ENCODE data around the gene ATP6AP1. TPM values are rescaled to one million over a fixed set of nuclear protein-coding genes. Genes with fewer than 3 reads are reported as not detected.

The ATP6AP1 gene
- total RNA-seq, 6 donors from 2014 or later: 70.3 to 183 (median 108) TPM

DNA sequence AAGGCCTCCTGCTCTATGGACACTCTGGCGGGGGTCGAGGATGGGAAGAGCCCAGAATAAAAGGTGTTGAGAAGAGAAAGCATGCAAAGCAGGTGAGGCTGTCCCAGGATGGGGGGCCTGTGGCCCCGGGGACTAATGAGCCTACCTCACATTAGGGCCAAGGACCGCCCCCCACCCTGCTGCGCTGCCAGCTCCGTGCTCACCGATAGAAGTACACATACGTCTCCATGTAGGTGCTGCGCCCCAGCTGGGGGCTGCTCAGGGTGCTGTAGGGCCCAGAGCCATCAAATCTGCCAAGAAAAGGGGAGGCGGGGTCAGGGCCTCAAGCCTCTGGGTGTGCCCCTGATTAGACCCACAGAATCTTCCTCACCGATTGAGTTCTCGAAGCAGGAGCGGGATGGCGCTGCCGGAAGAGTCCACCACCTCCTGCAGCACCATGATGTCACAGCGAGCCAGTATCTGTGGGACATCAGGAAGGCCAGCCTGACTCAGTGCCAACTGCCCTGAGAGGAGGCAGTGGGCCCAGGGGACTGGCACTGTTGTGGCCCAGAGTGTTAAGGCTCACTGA lies 23.8 kb upstream of the ATP6AP1 start:
- Histone ChIP-seq H3K27me3 (no peaks in the 10 kb centered on the region), H3K36me3 (peaks cover 0 to 27% (median 11%) of the 10 kb centered on the region in 4 donors), H3K27ac (no peak overlapping the region), H3K9me3 (no peaks in the 10 kb centered on the region), H3K4me3 (no peak overlapping the region), H3K4me1 (peaks cover 5 to 18% (median 7%) of the 10 kb centered on the region in 4 donors)
- 94 to 95% methylated on average over 4 to 16 of the region's 16 CpGs for WGBS, 2 donors
- no peak for DNase-seq
- TF ChIP-seq POLR2A (IDR thresholded peaks at IDR 0.05): no peak
- TF ChIP-seq POLR2AphosphoS5 (IDR thresholded peaks at IDR 0.05): no peak
- TF ChIP-seq, protein P1, sequence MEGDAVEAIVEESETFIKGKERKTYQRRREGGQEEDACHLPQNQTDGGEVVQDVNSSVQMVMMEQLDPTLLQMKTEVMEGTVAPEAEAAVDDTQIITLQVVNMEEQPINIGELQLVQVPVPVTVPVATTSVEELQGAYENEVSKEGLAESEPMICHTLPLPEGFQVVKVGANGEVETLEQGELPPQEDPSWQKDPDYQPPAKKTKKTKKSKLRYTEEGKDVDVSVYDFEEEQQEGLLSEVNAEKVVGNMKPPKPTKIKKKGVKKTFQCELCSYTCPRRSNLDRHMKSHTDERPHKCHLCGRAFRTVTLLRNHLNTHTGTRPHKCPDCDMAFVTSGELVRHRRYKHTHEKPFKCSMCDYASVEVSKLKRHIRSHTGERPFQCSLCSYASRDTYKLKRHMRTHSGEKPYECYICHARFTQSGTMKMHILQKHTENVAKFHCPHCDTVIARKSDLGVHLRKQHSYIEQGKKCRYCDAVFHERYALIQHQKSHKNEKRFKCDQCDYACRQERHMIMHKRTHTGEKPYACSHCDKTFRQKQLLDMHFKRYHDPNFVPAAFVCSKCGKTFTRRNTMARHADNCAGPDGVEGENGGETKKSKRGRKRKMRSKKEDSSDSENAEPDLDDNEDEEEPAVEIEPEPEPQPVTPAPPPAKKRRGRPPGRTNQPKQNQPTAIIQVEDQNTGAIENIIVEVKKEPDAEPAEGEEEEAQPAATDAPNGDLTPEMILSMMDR (IDR thresholded peaks at IDR 0.05): no peak
- no peak for TF ChIP-seq EP300 (IDR thresholded peaks at IDR 0.05)
- no peak for ATAC-seq (ENCODE audit: low FRiP score in 2 of 2)

DNA sequence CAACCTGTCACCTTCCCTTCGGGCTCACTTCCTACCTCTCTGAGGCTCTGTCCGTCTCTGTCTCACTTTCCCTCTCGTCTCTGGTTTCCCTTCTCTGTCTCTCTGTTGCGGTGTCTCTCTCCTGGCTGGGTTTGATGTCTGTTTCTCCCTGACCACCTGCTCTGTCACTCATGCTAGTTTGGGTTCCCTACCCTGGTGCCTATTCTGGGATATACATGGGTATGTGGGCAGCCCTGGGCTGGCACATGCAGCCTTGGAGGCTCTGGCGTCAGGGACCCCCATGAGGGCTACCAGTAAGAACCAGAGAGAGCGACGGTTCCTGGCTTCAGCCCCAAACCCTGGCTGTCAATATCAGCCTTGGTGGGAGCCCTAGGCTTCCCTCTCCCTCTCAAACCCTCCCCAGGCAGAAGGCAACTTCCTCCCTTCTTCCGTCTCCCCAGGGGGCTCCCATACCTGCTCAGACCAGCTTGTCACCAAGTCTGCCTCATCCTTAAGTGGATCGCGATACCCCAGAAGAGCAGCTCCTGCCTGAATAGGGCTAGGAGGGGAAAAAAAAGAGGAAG lies 19.7 kb upstream of the ATP6AP1 start:
- DNase-seq (no peak), ATAC-seq (ENCODE audit: low FRiP score in 2 of 2) (no peak)
- no peak for TF ChIP-seq EP300 (IDR thresholded peaks at IDR 0.05)
- no peak for TF ChIP-seq POLR2AphosphoS5 (IDR thresholded peaks at IDR 0.05)
- TF ChIP-seq, protein P1 (IDR thresholded peaks at IDR 0.05): no peak
- no peak for TF ChIP-seq POLR2A (IDR thresholded peaks at IDR 0.05)
- WGBS, 2 donors: 44% methylated on average over 6 to 10 of the region's 10 CpGs
- Histone ChIP-seq H3K4me1 (peaks cover 7 to 25% (median 10%) of the 10 kb centered on the region in 4 donors), H3K36me3 (no peaks in the 10 kb centered on the region), H3K27me3 (no peaks in the 10 kb centered on the region), H3K27ac (peak overlapping the region; percentile 73 to 87 (median 86)), H3K9me3 (no peaks in the 10 kb centered on the region), H3K4me3 (peak overlapping the region; percentile 19 to 52 (median 37))

DNA sequence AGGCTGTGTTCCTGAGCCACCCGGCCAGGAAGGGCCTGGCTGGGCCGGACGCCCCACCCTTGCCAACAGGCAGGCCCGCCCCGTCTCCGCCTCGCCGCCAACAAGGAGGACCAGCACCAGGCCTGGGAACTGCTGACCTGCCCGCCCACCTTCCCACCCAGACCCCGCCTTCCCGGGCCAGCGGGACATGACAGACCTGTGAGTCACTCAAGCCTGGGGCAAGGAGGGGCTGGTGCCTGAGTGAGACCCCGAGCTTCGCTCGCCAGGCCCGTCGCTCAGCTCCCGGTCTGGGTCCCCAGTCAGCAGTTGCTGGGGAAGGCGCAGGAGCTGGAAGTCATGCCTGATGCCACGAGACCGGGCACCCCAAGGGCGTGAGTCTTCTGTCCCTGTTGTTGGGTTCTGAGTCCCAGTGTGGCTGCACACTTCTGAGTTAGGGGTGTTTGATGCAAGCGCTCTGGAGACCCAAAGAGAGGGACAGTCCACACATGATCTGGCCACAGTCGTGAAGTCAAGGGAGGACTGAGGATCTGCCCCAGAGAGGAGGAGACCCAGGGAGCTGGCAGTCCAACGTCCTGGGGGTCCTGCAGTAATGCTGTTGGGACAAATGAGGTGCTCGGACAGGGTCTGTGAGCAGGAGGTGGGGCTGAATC lies 19.1 kb upstream of the ATP6AP1 start, which contains the start of gene DNASE1L1:
Gene DNASE1L1, minus strand, starts transcription at position 33 of the 650 bp plus-strand sequence. CDS start 3,686 bp downstream, outside the sequence.
- peak within 1 kb of the TSS; percentile 73 to 87 (median 86) for H3K27ac ChIP-seq
- TF ChIP-seq, protein P1 (IDR thresholded peaks at IDR 0.05): no peak
- TF ChIP-seq POLR2A (IDR thresholded peaks at IDR 0.05): peak in 1 of 4 donors; percentile 45
- peak; percentile 14 to 64 for TF ChIP-seq POLR2AphosphoS5 (IDR thresholded peaks at IDR 0.05)
- TF ChIP-seq EP300 (IDR thresholded peaks at IDR 0.05): peak in 1 of 4 donors; percentile 16

DNA sequence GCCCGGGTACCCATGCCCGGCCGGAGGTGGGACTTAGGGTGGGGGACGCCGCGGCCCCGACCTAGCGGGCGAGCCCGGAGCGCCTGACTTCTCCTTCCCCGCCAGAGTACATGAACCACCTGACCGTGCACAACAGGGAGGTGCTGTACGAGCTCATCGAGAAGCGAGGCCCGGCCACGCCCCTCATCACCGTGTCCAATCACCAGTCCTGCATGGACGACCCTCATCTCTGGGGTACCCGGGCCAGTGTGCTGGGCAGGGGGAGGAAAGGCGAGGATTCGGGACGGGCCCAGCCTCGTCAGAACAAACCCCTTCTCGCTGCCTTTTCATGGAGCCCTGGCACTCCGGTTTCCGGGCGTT lies 16.5 kb upstream of the ATP6AP1 start:
- H3K4me1 ChIP-seq: peaks cover 7 to 25% (median 10%) of the 10 kb centered on the region in 4 donors
- no peaks in the 10 kb centered on the region for H3K27me3 ChIP-seq
- no peaks in the 10 kb centered on the region for H3K9me3 ChIP-seq
- peak overlapping the region; percentile 90 to 96 (median 92) for H3K27ac ChIP-seq
- H3K4me3 ChIP-seq: peak overlapping the region; percentile 54 to 88 (median 72)
- peak in 1 of 2 donors; percentile 80 for DNase-seq
- 44% methylated on average over 25 of the region's 29 CpGs; no CpG with 5 or more reads in 1 of the 2 donors for WGBS, 2 donors
- H3K36me3 ChIP-seq: no peaks in the 10 kb centered on the region
- peak; percentile 69 to 73 for ATAC-seq (ENCODE audit: low FRiP score in 2 of 2)
- TF ChIP-seq POLR2A (IDR thresholded peaks at IDR 0.05) (peak in 1 of 4 donors; percentile 34), EP300 (IDR thresholded peaks at IDR 0.05) (no peak), POLR2AphosphoS5 (IDR thresholded peaks at IDR 0.05) (peak in 1 of 2 donors; percentile 39)
- TF ChIP-seq, protein P1 (IDR thresholded peaks at IDR 0.05): no peak

More for the DNA sequence above, 19.1 kb upstream of the ATP6AP1 start, which contains the start of gene DNASE1L1:
- WGBS, 2 donors: 60 to 76% methylated on average over 4 to 20 of the region's 26 CpGs
- Histone ChIP-seq H3K36me3 (no peaks in the 10 kb centered on the region), H3K9me3 (no peaks in the 10 kb centered on the region), H3K4me3 (peak within 1 kb of the TSS; percentile 19 to 52 (median 37)), H3K4me1 (peaks cover 7 to 25% (median 10%) of the 10 kb centered on the region in 4 donors), H3K27me3 (no peaks in the 10 kb centered on the region)
- peak; percentile 92 to 93 for DNase-seq
- ATAC-seq (ENCODE audit: low FRiP score in 2 of 2): peak; percentile 83 to 89

Data from upper lobe of left lung (tissue), 6 donors.